Nasal cavity respiratory epithelium epithelial cell of viscerocranial mucosa (primary cell): ENCODE measurements around the gene RHOG. TPM values are rescaled to one million over a fixed set of nuclear protein-coding genes. Genes with fewer than 3 reads are reported as not detected.

Experiments
- total RNA-seq: library from RNA; depleted of rRNA; stranded (reverse); fragments of >200 nt; gene quantifications from 2 replicates; pipeline ENCODE4 v1.2.3, GENCODE V29; 2014

RHOG gene
- total RNA-seq, result 5.8 and 15.3 TPM in 2 replicates

GRCh38 chr11:3840870-3841425, at the start of gene RHOG:
Gene RHOG (minus strand): TSS chr11:3840959. CDS start chr11:3828138, 12,821 bp downstream.

GRCh38 chr11:3854977-3855807, 14.4 kb upstream of the RHOG start, which contains the start of gene STIM1:
Gene STIM1 (plus strand): TSS chr11:3855664. CDS start chr11:3856271, 607 bp downstream.

GRCh38 chr11:3807909-3808860, 32.6 kb downstream of the RHOG start, which contains the start of gene PGAP2:
Gene PGAP2 (plus strand): TSS chr11:3808560. CDS start chr11:3811260, 2,700 bp downstream.

GRCh38 chr11:3797329-3798090, 43.2 kb downstream of the RHOG start, which contains the start of gene NUP98:
Gene NUP98 (minus strand): TSS chr11:3797554. CDS start chr11:3782117, 15,437 bp downstream.

Other genes starting within 250 kb of the RHOG start
- gene ART5, start 199.0 kb downstream of the RHOG start, total RNA-seq, result not detected in 2 replicates
- not detected in 2 replicates for gene ART1, start 195.8 kb downstream of the RHOG start, total RNA-seq
- 0.34 and 1.00 TPM in 2 replicates for gene CHRNA10, start 169.6 kb downstream of the RHOG start, total RNA-seq
- 122 TPM in 2 replicates for gene NUP98, start 43.4 kb downstream of the RHOG start, total RNA-seq
- 34.3 and 34.9 TPM in 2 replicates for gene PGAP2, start 32.4 kb downstream of the RHOG start, total RNA-seq
- 62.2 and 86.6 TPM in 2 replicates for gene STIM1, start 14.7 kb upstream of the RHOG start, total RNA-seq